HepG2 (cell line): ENCODE results near the gene KIF7. TPM values are rescaled to one million over a fixed set of nuclear protein-coding genes. Genes with fewer than 3 reads are reported as not detected.

Experiments
- ATAC-seq: fragments of 200-7000 bp; cut with Tn5 transposase; 3 replicates; pipeline ENCODE4 v1.9.1; 2020; ENCODE audit warnings: mild to moderate bottlenecking, moderate library complexity
- BruUV-seq: library from RNA; stranded (reverse); fragments of 400-500 nt; replicated peaks from 2 replicates; lab custom pipeline; 2021; lab: Mats Ljungman, UMichigan
- CTCF ChIA-PET: fragments of 300-600 bp; formaldehyde crosslinking; extraction: SDS; loops from one replicate; lab custom pipeline; 2021; ENCODE audit warnings: low total read pairs, inconsistent platforms, low intra/inter-chr PET ratio; lab: Yijun Ruan, JAX
- POLR2A ChIA-PET: fragments of 350-600 bp; sonication (Branson Sonifier 250); formaldehyde crosslinking; loops from one replicate; lab custom pipeline; 2020; ENCODE audit warnings: antibody characterized with exemption, inconsistent platforms; lab: Yijun Ruan, JAX
- DNase-seq: peaks from one replicate; pipeline ENCODE4 v3.0.0-alpha.2; 2015; ENCODE audit warnings: low spot score
- FAIRE-seq: peaks from 3 replicates; lab custom pipeline; 2011; peaks lifted over from hg19 to GRCh38; lab: Jason Lieb, UNC
- H2AFZ ChIP-seq: one replicate; pipeline ENCODE4 v1.6.1; 2011; ENCODE audit warnings: low read length, inconsistent platforms
- H3K27ac ChIP-seq: fragments of 300-600 bp; 3 replicates; pipeline ENCODE4 v1.8.0; 2011; ENCODE audit warnings: mixed run types, mild to moderate bottlenecking, mixed read lengths, low read length, inconsistent platforms; ENCODE audit not compliant: insufficient read depth; ENCODE audit errors: extremely low read length
- H3K27me3 ChIP-seq, 2 experiments: fragments of 200-600 bp in 1 of 2; 2 replicates in 1 of 2; 3 replicates in 1 of 2; pipeline versions ENCODE4 v1.6.0 to v1.8.0; 2011; ENCODE audit warnings: low read length in 2 of 2, mild to moderate bottlenecking in 2 of 2, moderate library complexity in 2 of 2, inconsistent platforms in 1 of 2; ENCODE audit not compliant: insufficient read depth in 2 of 2, control insufficient read depth in 1 of 2
- H3K36me3 ChIP-seq, 2 experiments: fragments of 200-600 bp in 1 of 2; replicated peaks in 1 of 2; 2 replicates in 1 of 2; 3 replicates in 1 of 2; pipeline versions ENCODE4 v1.5.1 to v1.8.0; 2011; ENCODE audit warnings: low read length in 2 of 2, inconsistent platforms in 1 of 2; ENCODE audit not compliant: insufficient read depth in 2 of 2, control insufficient read depth in 1 of 2
- H3K4me1 ChIP-seq: 2 replicates; pipeline ENCODE4 v1.5.1; 2012; ENCODE audit warnings: low read length, inconsistent platforms; ENCODE audit not compliant: insufficient read depth
- H3K4me2 ChIP-seq: 2 replicates; pipeline ENCODE4 v1.6.0; 2011; ENCODE audit warnings: low read depth, low read length, inconsistent platforms
- H3K4me3 ChIP-seq, 3 experiments: fragments of 200-600 bp in 1 of 3; sonication (generic), shearing (Covaris generic) in 1 of 3; replicated peaks in 1 of 3; 2 replicates each; pipeline ENCODE4 v1.5.1; 2011 to 2016; ENCODE audit warnings: low read length in 3 of 3, inconsistent platforms in 2 of 3, low read depth in 2 of 3, mild to moderate bottlenecking in 2 of 3, control low read depth in 1 of 3, mixed read lengths in 1 of 3; ENCODE audit not compliant: insufficient read depth in 1 of 3
- H3K79me2 ChIP-seq: one replicate; pipeline ENCODE4 v1.6.1; 2011; ENCODE audit warnings: low read length, inconsistent platforms; ENCODE audit not compliant: insufficient read depth
- H3K9ac ChIP-seq: 2 replicates; pipeline ENCODE4 v1.6.0; 2011; ENCODE audit warnings: mild to moderate bottlenecking, low read depth, low read length, inconsistent platforms; ENCODE audit not compliant: insufficient read depth
- H3K9me3 ChIP-seq: 2 replicates; pipeline ENCODE4 v1.5.1; 2012; ENCODE audit warnings: mild to moderate bottlenecking, low read length
- H4K20me1 ChIP-seq: 2 replicates; pipeline ENCODE4 v1.6.0; 2011; ENCODE audit warnings: inconsistent platforms, mild to moderate bottlenecking, low read length, moderate library complexity; ENCODE audit not compliant: insufficient read depth
- GATAD2A ChIP-seq: IDR thresholded peaks from 2 replicates; pipeline ENCODE4 v1.6.1; 2016
- NCOR1 ChIP-seq: fragments of 200-600 bp; sonication (generic); IDR thresholded peaks from 2 replicates; pipeline ENCODE4 v1.7.0; 2017; ENCODE audit warnings: antibody characterized with exemption, low read length, borderline replicate concordance
- SCMH1 ChIP-seq: sonication (generic); formaldehyde crosslinking; IDR thresholded peaks from 2 replicates; pipeline ENCODE4 v1.9.0; 2021; ENCODE audit warnings: missing genetic modification reagents, mild to moderate bottlenecking, borderline replicate concordance
- SRSF9 ChIP-seq: fragments of 200-400 bp; formaldehyde crosslinking; IDR thresholded peaks from 2 replicates; pipeline ENCODE4 v1.6.1; 2018; ENCODE audit warnings: borderline replicate concordance, mild to moderate bottlenecking, low read depth, low read length; ENCODE audit not compliant: insufficient read depth, poor library complexity, severe bottlenecking
- SUZ12 ChIP-seq: fragments of 150-350 bp; IDR thresholded peaks from 2 replicates; pipeline ENCODE4 v1.6.1; 2014; ENCODE audit warnings: low read depth, low read length
- ZNF572 ChIP-seq: sonication (generic); formaldehyde crosslinking; IDR thresholded peaks from 2 replicates; pipeline ENCODE4 v1.5.1; 2020; ENCODE audit warnings: mild to moderate bottlenecking, missing genetic modification reagents
- ZNF672 ChIP-seq: sonication (generic); formaldehyde crosslinking; IDR thresholded peaks from 2 replicates; pipeline ENCODE4 v1.8.1; 2022; ENCODE audit warnings: missing genetic modification reagents
- ZNF781 ChIP-seq: sonication (generic); formaldehyde crosslinking; IDR thresholded peaks from 2 replicates; pipeline ENCODE4 v1.5.1; 2020; ENCODE audit warnings: borderline replicate concordance, mild to moderate bottlenecking, missing genetic modification reagents; ENCODE audit errors: not compliant biosample characterization
- WGBS: methylation state at CpG from one replicate; pipeline ENCODE4 v1.1.6; 2017; ENCODE audit warnings: low lambda C conversion rate; 5-methylcytosine and 5-hydroxymethylcytosine counted together
- in situ Hi-C: cut with HindIII; loops from 2 replicates; pipeline ENCODE4 v1.10.0; 2017; ENCODE audit warnings: low pct_unique_long_range_greater_than_20kb; ENCODE audit not compliant: extremely low pct_ligation_motif_present
- intact Hi-C: fragments of 100-400 bp; cut with micrococcal nuclease; formaldehyde crosslinking; loops from one replicate; pipeline ENCODE4 v1.10.0; 2022; ENCODE audit not compliant: unreplicated experiment
- polyA plus RNA-seq, 8 experiments: library from polyadenylated mRNA; depleted of rRNA in 3 of 8; stranded (reverse) in 7 of 8; unstranded in 1 of 8; fragments of >200 nt; fragmentation: Illumina TruSeq in 4 of 8; extraction: Trizol in 4 of 8; gene quantifications; 2 replicates each; pipeline versions ENCODE4 v1.2.1 to v1.2.3, GENCODE V29; 2011 to 2016; ENCODE audit warnings: low read depth in 4 of 8, missing spikeins in 1 of 8, mixed read lengths in 1 of 8; ENCODE audit not compliant: insufficient read depth in 1 of 8
- total RNA-seq, 5 experiments: library from RNA; depleted of rRNA; stranded (reverse); fragments of >200 nt; fragmentation: Illumina TruSeq; extraction: Trizol; gene quantifications; 2 replicates each; pipeline ENCODE4 v1.2.3, GENCODE V29; 2016; ENCODE audit warnings: low read depth in 1 of 5
- TF ChIP-seq, protein P1 (sequence below): sonication (generic); formaldehyde crosslinking; IDR thresholded peaks from 2 replicates; pipeline ENCODE4 v1.5.1; 2020; ENCODE audit warnings: mild to moderate bottlenecking, missing genetic modification reagents, borderline replicate concordance
- TF ChIP-seq, protein P2 (sequence below): sonication (generic); formaldehyde crosslinking; IDR thresholded peaks from 2 replicates; pipeline ENCODE4 v1.4.0; 2020; ENCODE audit warnings: missing genetic modification reagents, borderline replicate concordance
- TF ChIP-seq, protein P3 (sequence below): sonication (generic); formaldehyde crosslinking; IDR thresholded peaks from 2 replicates; pipeline ENCODE4 v1.8.0; 2022; ENCODE audit warnings: mild to moderate bottlenecking, missing genetic modification reagents

KIF7 gene
- total and polyA plus RNA-seq, 2 of the 13 experiments (the other 11 are each of a cell fraction or from before 2014, with no cell fraction given) = 1.5 to 6.2 TPM

DNA sequence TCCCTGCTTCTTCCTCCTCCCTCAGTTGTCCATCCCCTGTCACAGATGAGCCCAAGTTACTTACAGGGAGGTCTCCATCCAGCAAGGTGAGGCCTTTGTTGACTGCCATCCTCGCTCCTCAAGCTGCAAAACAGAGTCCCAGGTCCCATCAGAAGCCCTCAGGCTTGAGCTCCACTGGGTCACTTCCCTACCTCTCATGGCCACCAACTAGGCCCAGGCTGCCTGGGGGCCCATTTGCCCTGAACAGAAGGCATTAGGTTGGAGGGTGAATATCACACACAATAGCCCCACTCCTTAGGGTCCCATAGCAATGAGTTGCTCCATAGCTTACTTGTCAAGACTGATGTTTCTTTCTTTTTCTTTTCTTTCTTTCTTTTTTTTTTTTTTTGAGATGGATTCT is 22.1 kb upstream of the KIF7 start (continued):
- TF ChIP-seq ZNF781 (no peak), GATAD2A (CRISPR knock-in tag) (no peak), SUZ12 (no peak), ZNF572 (CRISPR knock-in tag) (no peak)
- TF ChIP-seq, protein P1, sequence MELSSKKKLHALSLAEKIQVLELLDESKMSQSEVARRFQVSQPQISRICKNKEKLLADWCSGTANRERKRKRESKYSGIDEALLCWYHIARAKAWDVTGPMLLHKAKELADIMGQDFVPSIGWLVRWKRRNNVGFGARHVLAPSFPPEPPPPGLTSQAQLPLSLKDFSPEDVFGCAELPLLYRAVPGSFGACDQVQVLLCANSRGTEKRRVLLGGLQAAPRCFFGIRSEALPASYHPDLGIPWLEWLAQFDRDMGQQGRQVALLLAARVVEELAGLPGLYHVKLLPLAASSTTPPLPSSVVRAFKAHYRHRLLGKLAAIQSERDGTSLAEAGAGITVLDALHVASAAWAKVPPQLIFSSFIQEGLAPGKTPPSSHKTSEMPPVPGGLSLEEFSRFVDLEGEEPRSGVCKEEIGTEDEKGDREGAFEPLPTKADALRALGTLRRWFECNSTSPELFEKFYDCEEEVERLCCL (CRISPR knock-in tag) = no peak

DNA sequence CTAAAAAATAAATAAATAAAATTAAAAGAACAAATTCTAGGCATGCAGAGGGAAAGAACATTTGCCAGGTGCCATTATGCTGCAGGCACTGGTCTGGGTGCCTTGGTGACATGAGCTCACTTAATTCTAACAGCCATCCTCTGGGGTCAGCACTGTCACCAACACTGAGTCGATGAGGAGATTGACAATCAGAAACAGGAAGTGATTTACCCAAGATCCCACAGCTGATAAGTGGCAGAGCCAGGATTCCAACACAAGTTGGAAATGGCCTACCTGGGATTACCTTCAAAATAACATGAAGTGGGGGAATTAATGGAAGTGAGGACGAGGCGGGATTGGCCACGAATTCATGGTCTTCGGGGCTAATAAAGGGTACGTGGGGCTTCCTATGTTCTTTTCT is 20.3 kb upstream of the KIF7 start:
- CTCF ChIA-PET = interaction anchor here (2.5 kb wide), 1 partner anchor 28 kb away, joined by 28 read pairs; no protein-coding TSS in a partner anchor
- TF ChIP-seq NCOR1 (no peak), ZNF672 (CRISPR knock-in tag) (no peak), SRSF9 (no peak), SCMH1 (CRISPR knock-in tag) (no peak)
- TF ChIP-seq, protein P2, sequence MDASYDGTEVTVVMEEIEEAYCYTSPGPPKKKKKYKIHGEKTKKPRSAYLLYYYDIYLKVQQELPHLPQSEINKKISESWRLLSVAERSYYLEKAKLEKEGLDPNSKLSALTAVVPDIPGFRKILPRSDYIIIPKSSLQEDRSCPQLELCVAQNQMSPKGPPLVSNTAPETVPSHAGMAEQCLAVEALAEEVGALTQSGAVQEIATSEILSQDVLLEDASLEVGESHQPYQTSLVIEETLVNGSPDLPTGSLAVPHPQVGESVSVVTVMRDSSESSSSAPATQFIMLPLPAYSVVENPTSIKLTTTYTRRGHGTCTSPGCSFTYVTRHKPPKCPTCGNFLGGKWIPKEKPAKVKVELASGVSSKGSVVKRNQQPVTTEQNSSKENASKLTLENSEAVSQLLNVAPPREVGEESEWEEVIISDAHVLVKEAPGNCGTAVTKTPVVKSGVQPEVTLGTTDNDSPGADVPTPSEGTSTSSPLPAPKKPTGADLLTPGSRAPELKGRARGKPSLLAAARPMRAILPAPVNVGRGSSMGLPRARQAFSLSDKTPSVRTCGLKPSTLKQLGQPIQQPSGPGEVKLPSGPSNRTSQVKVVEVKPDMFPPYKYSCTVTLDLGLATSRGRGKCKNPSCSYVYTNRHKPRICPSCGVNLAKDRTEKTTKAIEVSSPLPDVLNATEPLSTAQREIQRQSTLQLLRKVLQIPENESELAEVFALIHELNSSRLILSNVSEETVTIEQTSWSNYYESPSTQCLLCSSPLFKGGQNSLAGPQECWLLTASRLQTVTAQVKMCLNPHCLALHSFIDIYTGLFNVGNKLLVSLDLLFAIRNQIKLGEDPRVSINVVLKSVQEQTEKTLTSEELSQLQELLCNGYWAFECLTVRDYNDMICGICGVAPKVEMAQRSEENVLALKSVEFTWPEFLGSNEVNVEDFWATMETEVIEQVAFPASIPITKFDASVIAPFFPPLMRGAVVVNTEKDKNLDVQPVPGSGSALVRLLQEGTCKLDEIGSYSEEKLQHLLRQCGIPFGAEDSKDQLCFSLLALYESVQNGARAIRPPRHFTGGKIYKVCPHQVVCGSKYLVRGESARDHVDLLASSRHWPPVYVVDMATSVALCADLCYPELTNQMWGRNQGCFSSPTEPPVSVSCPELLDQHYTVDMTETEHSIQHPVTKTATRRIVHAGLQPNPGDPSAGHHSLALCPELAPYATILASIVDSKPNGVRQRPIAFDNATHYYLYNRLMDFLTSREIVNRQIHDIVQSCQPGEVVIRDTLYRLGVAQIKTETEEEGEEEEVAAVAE (CRISPR knock-in tag) = no peak
- TF ChIP-seq, protein P3, sequence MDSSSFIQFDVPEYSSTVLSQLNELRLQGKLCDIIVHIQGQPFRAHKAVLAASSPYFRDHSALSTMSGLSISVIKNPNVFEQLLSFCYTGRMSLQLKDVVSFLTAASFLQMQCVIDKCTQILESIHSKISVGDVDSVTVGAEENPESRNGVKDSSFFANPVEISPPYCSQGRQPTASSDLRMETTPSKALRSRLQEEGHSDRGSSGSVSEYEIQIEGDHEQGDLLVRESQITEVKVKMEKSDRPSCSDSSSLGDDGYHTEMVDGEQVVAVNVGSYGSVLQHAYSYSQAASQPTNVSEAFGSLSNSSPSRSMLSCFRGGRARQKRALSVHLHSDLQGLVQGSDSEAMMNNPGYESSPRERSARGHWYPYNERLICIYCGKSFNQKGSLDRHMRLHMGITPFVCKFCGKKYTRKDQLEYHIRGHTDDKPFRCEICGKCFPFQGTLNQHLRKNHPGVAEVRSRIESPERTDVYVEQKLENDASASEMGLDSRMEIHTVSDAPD = no peak
- BruUV-seq = no TSS peak
- DNase-seq = no peak
- POLR2A ChIA-PET = no interaction called here
- WGBS = 82% methylated on average over 6 of the region's 6 CpGs
- no peaks in the 10 kb centered on the region for H3K36me3 ChIP-seq
- H3K9me3 ChIP-seq = no peaks in the 10 kb centered on the region
- no peak overlapping the region for H3K4me3 ChIP-seq
- no peaks in the 10 kb centered on the region for H3K27me3 ChIP-seq
- intact Hi-C loops (loop anchor here (10.0 kb wide), 1 partner anchor 181 kb away; the partner anchor contains the start of gene RHCG), in situ Hi-C loops (no loop called here)
- H3K4me1 ChIP-seq = peaks cover 51% of the 10 kb centered on the region
- no peak for FAIRE-seq
- no peaks in the 10 kb centered on the region for H4K20me1 ChIP-seq
- ATAC-seq = no peak
- no peak overlapping the region for H3K9ac ChIP-seq
- no peak overlapping the region for H3K27ac ChIP-seq
- H3K79me2 ChIP-seq = no peaks in the 10 kb centered on the region
- no peak overlapping the region for H3K4me2 ChIP-seq
- H2AFZ ChIP-seq = no peak overlapping the region
